Activated naive CD4-positive, alpha-beta T cell (primary cell): ENCODE results near the gene RARG.
A peak's percentile ranks its signal among the peaks of the same experiment; 100 is the strongest.

Experiments used
- DNase-seq, 4 experiments: peaks; one replicate each; lab custom pipeline; 2025; lab: John Stamatoyannopoulos, UW

RARG gene

GRCh38 chr12:53244337-53244736 lies 12.3 kb upstream of the RARG start:
- no peak for DNase-seq

GRCh38 chr12:53241623-53242412 lies 9.8 kb upstream of the RARG start:
- DNase-seq = no peak

DNA sequence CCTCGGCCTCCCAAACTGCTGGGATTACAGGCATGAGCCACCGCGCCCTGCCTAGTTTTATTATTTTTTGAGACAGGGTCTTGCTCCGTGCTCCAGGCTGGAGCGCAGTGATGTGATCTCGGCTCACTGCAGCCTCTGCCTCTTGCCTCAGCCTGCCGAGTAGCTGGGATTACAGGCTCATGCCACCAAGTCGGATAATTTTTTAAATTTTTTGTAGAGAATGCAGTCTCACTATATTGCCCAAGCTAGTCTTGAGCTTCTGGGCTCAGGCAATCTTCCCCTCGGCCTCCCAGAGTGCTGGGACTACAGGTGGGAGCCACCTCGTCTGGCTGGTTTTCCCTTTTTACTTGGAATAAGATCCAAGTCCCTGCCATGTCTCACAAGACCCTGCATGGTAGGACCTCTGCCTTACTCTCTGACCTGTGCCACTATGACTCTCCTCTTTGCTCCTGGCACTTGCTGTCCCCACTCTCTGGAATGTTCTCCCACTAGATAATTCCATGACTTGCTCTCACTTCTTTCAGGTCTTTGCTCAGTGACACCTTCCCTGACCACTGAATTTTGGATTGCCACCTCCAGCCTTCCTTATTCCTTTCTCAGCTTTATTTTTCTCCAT lies 7.7 kb upstream of the RARG start:
- no peak for DNase-seq

- no peak for DNase-seq
These were observed 4.6 kb upstream of the RARG start for GRCh38 chr12:53236443-53237111.

GRCh38 chr12:53235742-53236442 lies 3.9 kb upstream of the RARG start:
- DNase-seq = no peak

DNA sequence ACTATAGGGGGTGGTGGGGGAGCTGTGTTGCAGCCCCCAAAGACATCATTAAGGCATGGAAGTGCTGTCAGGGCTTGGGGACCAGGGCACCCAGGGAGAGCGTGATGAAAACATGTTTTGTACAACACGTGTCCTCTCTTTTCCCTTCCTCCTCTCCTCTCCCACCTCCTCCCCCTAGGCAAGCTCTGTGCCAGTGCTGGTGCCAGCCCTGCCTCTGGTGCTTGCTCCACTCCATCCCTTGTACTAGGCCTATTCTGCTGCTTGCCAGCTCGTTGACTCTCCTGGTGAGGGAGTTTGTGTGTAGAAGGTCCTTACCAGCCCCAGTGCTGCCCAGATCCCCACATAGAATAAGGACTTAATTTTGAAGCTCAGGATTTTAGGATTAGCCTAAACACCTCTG lies 3.2 kb upstream of the RARG start:
- DNase-seq = no peak

- no peak for DNase-seq
These were observed 2.4 kb upstream of the RARG start for GRCh38 chr12:53234271-53234914.

DNA sequence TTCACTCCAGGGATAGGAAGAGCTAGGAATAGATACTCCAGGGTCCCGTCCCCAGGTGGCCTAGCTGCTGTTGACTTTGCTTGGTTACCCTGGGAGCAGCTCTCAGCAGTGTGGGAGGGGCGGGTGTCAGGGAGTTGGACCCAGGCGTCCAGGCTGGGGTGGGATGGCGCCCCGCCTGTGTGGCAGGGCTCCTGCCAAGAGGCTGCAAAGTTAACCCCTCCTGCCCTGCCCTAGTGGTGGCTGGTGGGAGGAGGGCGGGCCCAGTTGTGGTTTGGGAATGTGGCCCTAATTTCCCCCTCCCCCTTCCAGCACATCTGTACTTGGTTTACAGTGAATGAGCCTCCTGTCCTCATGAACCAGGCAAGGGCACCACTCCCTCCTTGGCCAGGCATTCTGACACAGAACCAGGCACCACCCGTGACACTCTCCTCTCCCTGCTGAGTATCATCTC lies 1.7 kb upstream of the RARG start:
- no peak for DNase-seq

GRCh38 chr12:53232646-53233461 lies 845 bp upstream of the RARG start:
- peak in 1 of 4 experiments; percentile 23 for DNase-seq

DNA sequence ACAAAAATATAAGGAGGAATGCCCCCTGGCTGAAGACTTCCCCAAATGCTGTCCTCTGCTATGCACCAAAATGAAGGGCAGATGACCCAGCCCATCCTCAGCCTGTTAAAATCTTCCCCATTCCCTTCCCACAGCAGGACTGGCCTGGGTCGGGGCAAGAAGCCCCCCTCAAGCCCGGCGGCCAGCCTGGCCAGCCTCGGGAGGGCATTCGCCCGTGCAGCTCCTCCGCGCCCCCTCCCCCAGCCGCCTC lies 413 bp downstream of the RARG start:
- no peak for DNase-seq

DNA sequence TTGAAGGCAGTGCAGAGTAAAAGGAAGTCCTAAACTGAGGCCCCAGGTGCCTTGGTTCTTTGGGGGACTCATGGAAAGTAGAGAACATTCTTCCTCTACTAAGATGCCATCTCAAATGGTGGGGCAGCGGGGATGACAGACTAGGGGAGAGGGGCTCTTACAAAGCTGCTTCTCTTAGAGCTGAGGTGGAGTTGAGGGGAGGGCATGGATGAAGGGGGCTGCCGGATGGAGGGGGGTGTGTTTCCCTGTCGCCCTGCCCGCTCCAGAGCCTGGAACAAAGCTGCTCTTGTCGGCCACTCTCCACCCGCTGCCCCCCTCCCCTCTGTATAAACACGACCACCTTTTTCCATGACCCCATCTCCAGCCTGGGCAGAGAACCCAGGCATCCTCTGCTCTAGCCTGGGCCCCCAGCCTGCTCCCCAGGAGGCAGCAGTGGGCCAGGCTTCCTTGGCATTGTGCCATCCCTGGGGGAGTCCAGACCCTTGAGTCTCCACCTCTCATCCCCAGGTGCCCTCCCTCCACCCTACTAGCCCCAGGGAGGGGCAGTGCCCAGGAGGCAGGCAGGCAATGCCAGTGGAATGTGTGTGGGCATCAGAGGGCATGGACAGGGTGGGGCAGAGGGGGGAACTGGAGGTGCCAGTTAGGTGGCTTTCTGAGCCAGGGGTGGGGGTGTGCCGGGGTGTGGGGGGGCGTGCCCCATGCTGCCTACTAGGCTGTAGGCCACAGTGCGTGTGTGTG lies 1.7 kb downstream of the RARG start:
- DNase-seq = no peak

DNA sequence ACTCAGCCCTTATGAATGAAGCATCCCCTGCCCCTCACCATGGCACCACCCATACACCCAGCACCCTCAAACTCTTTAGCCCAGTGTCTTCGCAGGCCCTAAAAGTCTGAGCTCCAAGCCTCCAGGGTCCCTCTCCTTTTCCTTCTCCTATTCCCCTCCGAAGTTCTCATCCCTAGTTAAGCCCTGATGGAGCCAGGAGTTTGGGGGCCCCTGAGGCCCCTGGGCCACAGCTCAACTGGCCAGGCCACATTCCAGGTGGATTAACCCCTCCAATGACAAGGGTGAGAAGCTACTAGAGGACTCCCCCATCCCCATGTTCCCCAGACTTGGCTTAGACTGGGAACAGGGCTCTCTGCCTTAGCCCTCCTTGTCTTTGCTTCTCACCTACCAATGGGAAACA lies 2.6 kb downstream of the RARG start:
- no peak for DNase-seq

- no peak for DNase-seq
These were observed 4.2 kb downstream of the RARG start for GRCh38 chr12:53227836-53228235.

GRCh38 chr12:53227341-53227740 lies 4.7 kb downstream of the RARG start:
- no peak for DNase-seq

- DNase-seq = no peak
These were observed 5.2 kb downstream of the RARG start for GRCh38 chr12:53226815-53227214.

GRCh38 chr12:53225635-53226424 lies 6.2 kb downstream of the RARG start:
- DNase-seq = no peak

- DNase-seq = no peak
These were observed 6.9 kb downstream of the RARG start for GRCh38 chr12:53224897-53225634.

GRCh38 chr12:53224061-53224896 lies 7.7 kb downstream of the RARG start:
- no peak for DNase-seq
